ENCODE data around the gene SPECC1.
"Not testable (repeated sequence)": the region's sequence is repeated elsewhere in the genome, so short reads cannot be mapped to it uniquely, and the experiment has no call there.

Gene SPECC1

GRCh38 chr17:20010936-20011335, 1.8 kb downstream of the SPECC1 start:
- no peak for DNase-seq (ENCODE audit: low spot score)

GRCh38 chr17:20012017-20012536, 2.9 kb downstream of the SPECC1 start:
- DNase-seq (ENCODE audit: low spot score): no peak

DNA sequence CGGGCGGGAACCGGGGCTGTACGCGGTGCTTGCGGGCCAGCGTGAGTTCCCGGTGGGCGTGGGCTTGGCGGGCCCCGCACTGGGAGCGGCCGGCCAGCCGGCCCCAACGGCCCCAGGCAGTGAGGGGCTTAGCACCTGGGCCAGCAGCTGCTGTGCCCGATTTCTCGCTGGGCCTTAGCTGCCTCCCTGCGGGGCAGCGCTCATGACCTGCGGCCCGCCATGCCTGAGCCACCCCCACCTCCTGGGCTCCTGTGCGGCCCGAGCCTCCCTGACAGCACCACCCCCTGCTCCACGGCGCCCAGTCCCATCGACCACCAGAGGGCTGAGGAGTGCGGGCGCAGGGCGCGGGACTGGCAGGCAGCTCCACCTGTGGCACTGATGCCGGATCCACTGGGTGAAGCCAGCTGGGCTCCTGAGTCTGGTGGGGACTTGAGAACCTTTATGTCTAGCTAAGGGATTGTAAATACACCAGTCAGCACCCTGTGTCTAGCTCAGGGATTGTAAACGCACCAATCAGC, 7.4 kb downstream of the SPECC1 start:
- DNase-seq (ENCODE audit: low spot score): not testable (repeated sequence)

GRCh38 chr17:20022701-20023100, 13.5 kb downstream of the SPECC1 start:
- no peak for DNase-seq (ENCODE audit: low spot score)

DNA sequence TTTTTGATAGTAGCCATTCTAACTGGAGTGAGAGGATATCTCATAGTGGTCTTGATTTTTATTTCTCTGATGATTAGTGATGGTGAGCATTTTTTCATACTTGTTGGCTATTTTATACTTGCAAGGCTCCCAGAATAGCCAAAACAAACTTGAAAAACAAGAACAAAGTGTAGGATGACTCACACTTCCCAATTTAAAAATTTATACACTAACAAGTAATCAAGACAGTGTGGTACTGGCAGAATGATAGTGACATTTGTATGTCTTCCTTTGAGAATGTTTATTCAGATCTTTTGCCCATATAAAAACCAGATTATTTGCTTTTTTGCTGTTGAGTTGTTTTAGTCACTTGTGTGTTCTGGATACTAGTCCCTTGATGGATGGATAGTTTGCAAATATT, 17.8 kb downstream of the SPECC1 start:
- DNase-seq (ENCODE audit: low spot score): no peak

DNA sequence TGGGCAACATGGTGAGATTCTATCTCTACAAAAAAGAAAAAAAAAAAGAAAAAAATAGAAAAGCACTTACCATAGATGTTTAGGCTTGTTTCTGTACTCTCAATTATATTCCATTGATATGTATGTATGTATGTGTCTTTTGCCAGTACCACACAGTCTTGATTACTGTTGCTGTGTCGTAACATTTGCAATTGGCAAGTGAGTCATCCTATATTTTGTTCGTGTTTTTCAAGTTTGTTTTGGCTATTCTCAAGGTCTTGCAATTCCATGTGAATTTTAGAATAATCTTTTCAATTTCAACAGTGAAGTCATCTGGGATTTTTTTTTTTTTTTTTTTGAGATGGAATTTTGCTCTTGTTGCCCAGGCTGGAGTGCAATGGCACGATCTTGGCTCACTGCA, 19.3 kb downstream of the SPECC1 start:
- no peak for DNase-seq (ENCODE audit: low spot score)

- DNase-seq (ENCODE audit: low spot score): no peak
Measured at GRCh38 chr17:20032636-20033035, 23.5 kb downstream of the SPECC1 start.

- no peak for DNase-seq (ENCODE audit: low spot score)
Measured at GRCh38 chr17:20033415-20033814, 24.3 kb downstream of the SPECC1 start.

DNA sequence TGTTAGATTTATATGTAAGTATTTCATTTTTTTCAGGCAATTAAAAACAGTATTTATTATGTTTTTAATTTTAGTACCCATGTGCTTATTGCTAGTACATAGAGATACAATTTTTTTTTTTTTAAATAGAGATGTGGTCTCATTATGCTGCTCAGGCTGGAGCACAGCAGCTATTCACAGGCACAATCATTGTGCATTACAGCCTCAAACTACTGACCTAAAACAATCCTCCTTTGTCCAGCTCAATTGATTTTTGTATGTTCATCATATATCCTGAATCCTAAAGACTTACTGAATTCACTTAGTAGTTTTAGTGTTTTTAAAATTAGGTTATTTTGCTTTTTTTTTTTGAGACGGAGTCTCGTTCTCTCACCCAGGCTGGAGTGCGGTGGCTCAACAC, 26.3 kb downstream of the SPECC1 start:
- DNase-seq (ENCODE audit: low spot score): no peak

DNA sequence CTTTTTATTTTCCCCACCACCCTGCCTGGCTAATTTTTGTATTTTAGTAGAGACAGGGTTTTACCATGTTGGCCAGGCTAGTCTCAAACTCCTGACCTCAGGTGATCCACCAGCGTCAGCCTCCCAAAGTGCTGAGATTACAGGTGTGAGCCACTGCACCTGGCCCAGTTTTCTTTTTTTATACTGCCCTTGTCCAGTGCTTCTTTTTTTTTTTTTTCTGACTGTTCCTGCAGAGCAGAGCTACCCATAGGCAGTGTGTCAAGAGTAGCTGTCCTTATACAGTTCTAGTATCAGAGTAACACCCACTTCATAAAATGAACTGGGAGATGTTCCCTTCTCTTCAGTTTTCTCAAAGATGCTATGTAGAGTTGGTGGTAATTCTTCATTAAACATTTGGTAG, 28.1 kb downstream of the SPECC1 start:
- DNase-seq (ENCODE audit: low spot score): not testable (repeated sequence)

- DNase-seq (ENCODE audit: low spot score): no peak
Measured at GRCh38 chr17:20039037-20039436, 29.9 kb downstream of the SPECC1 start.

DNA sequence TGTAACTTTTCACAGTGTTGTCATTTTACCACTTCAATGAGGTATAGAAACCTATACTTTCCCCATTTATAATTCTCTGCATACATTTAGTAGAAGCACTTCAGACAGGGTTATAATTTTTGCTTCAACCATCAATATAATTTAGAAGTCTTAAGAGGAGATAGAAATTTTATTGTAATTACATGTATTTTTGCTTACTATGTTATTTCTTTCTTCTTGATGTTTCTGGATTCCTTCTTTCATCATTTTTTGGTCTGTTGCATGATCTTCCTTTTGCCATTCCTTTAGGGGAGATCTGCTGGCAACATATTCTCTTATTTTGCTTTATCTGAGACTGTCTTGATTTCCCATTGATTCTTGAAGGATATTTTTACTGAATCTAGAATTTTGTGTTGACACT, 31.1 kb downstream of the SPECC1 start:
- DNase-seq (ENCODE audit: low spot score): no peak

- no peak for DNase-seq (ENCODE audit: low spot score)
Measured at GRCh38 chr17:20043021-20043420, 33.9 kb downstream of the SPECC1 start.

GRCh38 chr17:20045476-20045875, 36.3 kb downstream of the SPECC1 start:
- DNase-seq (ENCODE audit: low spot score): no peak

GRCh38 chr17:20046629-20047028, 37.5 kb downstream of the SPECC1 start:
- DNase-seq (ENCODE audit: low spot score): no peak

DNA sequence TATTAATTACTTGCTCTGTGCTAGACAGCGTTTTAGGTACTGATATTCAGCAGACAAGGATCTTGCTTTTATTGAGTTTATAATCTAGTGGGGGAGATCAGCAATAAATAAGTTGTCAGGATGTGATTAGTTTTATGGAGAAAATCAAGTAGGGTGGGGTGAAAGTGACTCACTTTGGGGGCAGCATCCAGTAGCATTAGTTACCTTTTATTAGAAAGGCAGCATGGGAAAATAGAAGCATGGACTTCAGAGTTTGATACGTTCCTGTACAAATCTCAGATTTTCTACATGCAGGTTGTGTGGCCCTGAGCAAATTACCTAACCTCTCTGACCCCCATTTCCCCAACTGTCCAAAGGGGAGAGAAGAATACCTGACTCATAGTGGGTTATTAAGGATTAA, 42.5 kb downstream of the SPECC1 start:
- DNase-seq (ENCODE audit: low spot score): no peak

DNA sequence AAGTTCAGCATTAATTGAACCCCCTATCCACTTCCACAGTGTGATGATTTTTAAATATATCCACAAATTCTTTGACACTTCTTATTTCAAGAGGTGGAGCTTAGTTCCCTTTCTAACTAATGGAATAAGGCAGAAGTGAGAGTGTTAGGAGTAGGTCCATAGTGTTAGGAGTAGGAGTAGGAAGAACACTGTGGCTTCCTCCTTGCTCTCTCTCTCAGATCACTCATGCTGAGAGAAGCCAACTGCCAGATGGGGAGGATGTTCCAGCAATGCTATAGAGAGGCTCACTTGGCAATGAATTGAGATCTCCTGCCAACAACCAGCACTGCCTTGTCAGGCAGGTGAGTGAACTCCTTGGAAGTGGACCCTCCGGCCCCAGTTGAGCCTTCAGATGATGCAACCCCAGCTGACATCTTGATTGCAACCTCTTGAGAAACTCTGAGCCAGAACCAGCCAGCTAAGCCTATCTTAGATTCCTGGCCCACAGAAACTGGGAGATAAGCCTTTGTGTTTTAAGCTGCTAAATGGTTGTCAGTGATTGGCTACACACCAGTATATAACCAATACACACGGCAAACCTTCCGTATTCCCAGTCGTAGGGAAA, 44.3 kb downstream of the SPECC1 start:
- no peak for DNase-seq (ENCODE audit: low spot score)

DNA sequence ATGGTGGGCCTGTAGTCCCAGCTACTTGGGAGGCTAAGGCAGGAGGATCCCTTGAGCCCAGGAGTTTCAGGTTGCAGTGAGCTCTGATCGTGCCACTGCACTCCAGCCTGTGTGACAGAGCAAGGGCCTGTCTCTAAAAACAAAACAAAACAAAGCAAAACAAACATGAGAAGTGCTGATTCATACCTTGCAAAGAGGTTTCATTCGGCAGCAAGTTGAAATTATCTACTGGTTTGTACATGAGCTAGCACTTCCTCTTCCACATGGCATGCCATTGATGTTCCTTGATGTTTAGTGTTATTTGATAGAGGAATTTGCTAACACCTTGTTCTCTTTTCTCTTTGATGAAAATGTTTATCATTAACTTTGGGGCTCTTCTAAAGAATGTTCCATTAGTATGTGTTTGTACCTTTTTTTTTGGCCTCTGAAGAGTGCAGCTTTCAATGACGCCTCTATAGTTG, 50.6 kb downstream of the SPECC1 start:
- DNase-seq (ENCODE audit: low spot score): no peak

GRCh38 chr17:20063665-20064648, 54.8 kb downstream of the SPECC1 start:
- DNase-seq (ENCODE audit: low spot score): no peak

- no peak for DNase-seq (ENCODE audit: low spot score)
Measured at GRCh38 chr17:20066253-20066652, 57.1 kb downstream of the SPECC1 start.

GRCh38 chr17:20067711-20068110, 58.6 kb downstream of the SPECC1 start:
- no peak for DNase-seq (ENCODE audit: low spot score)

DNA sequence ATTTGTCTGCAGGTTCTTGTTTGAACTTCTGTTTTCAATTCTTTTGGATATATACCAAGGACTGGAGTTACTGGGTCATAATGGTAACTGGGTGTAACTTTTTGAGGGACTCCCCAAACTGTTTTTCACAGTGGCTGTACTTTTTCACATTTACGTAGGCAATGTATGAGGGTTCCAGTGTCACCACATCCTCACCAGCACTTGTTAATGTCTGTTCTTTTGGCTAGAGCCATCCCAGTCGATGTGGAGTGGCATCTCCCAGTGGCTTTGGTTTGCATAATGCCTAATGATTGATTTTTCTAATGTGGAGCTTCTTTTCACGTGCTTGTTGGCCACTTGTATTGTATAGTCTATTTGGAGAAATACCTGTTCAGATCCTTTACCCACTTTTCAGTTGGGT, 59.3 kb downstream of the SPECC1 start:
- DNase-seq (ENCODE audit: low spot score): no peak

All from kidney capillary endothelial cell (primary cell).